ENCODE measurements around the gene GTPBP1. TPM values are rescaled to one million over a fixed set of nuclear protein-coding genes. Genes with fewer than 3 reads are reported as not detected.

GTPBP1 gene
- total and polyA plus RNA-seq, 2 donors: 27.8 to 30.8 TPM

- no peak overlapping the region for H3K4me3 ChIP-seq (ENCODE audit: low read depth, low read length)
Measured at GRCh38 chr22:38759005-38759404, 53.3 kb downstream of the GTPBP1 start.

GRCh38 chr22:38760477-38761201 lies 54.9 kb downstream of the GTPBP1 start:
- H3K27ac ChIP-seq (ENCODE audit: low read depth): no peak overlapping the region
- no peak for DNase-seq (ENCODE audit: extremely low spot score)
- H3K36me3 ChIP-seq (ENCODE audit: insufficient read depth): no peaks in the 10 kb centered on the region
- no peaks in the 10 kb centered on the region for H3K4me1 ChIP-seq (ENCODE audit: insufficient read depth)
- 77% methylated on average over 12 of the region's 12 CpGs for WGBS
- no peak overlapping the region for H3K4me3 ChIP-seq (ENCODE audit: low read depth, low read length)

More at GRCh38 chr22:38759005-38759404, 53.3 kb downstream of the GTPBP1 start:
- no peaks in the 10 kb centered on the region for H3K4me1 ChIP-seq (ENCODE audit: insufficient read depth)
- WGBS: 82% methylated on average over 7 of the region's 7 CpGs
- H3K27ac ChIP-seq (ENCODE audit: low read depth): no peak overlapping the region
- DNase-seq (ENCODE audit: extremely low spot score): no peak
- H3K36me3 ChIP-seq (ENCODE audit: insufficient read depth): no peaks in the 10 kb centered on the region

- Histone ChIP-seq H3K4me3 (ENCODE audit: low read depth, low read length) (no peak overlapping the region), H3K27ac (ENCODE audit: low read depth) (no peak overlapping the region), H3K4me1 (ENCODE audit: insufficient read depth) (no peaks in the 10 kb centered on the region), H3K36me3 (ENCODE audit: insufficient read depth) (no peaks in the 10 kb centered on the region)
- 77% methylated on average over 20 of the region's 20 CpGs for WGBS
- no peak for DNase-seq (ENCODE audit: extremely low spot score)
Measured at GRCh38 chr22:38761202-38762162, 55.7 kb downstream of the GTPBP1 start.

GRCh38 chr22:38762551-38762983 lies 56.8 kb downstream of the GTPBP1 start:
- Histone ChIP-seq H3K27ac (ENCODE audit: low read depth) (no peak overlapping the region), H3K4me3 (ENCODE audit: low read depth, low read length) (no peak overlapping the region), H3K4me1 (ENCODE audit: insufficient read depth) (no peaks in the 10 kb centered on the region), H3K36me3 (ENCODE audit: insufficient read depth) (no peaks in the 10 kb centered on the region)
- no peak for DNase-seq (ENCODE audit: extremely low spot score)
- WGBS: 57% methylated on average over 11 of the region's 11 CpGs

- H3K36me3 ChIP-seq (ENCODE audit: insufficient read depth): no peaks in the 10 kb centered on the region
- no peaks in the 10 kb centered on the region for H3K4me1 ChIP-seq (ENCODE audit: insufficient read depth)
- H3K4me3 ChIP-seq (ENCODE audit: low read depth, low read length): no peak overlapping the region
- 48% methylated on average over 14 of the region's 14 CpGs for WGBS
- DNase-seq (ENCODE audit: extremely low spot score): no peak
- no peak overlapping the region for H3K27ac ChIP-seq (ENCODE audit: low read depth)
Measured at GRCh38 chr22:38766076-38766777, 60.5 kb downstream of the GTPBP1 start.

GRCh38 chr22:38767313-38767712 lies 61.6 kb downstream of the GTPBP1 start:
- Histone ChIP-seq H3K27ac (ENCODE audit: low read depth) (no peak overlapping the region), H3K4me3 (ENCODE audit: low read depth, low read length) (no peak overlapping the region), H3K36me3 (ENCODE audit: insufficient read depth) (no peaks in the 10 kb centered on the region), H3K4me1 (ENCODE audit: insufficient read depth) (no peaks in the 10 kb centered on the region)
- WGBS: 81% methylated on average over 9 of the region's 9 CpGs
- no peak for DNase-seq (ENCODE audit: extremely low spot score)

GRCh38 chr22:38768036-38768435 lies 62.3 kb downstream of the GTPBP1 start:
- Histone ChIP-seq H3K4me3 (ENCODE audit: low read depth, low read length) (no peak overlapping the region), H3K4me1 (ENCODE audit: insufficient read depth) (no peaks in the 10 kb centered on the region), H3K27ac (ENCODE audit: low read depth) (no peak overlapping the region), H3K36me3 (ENCODE audit: insufficient read depth) (no peaks in the 10 kb centered on the region)
- 93% methylated on average over 11 of the region's 11 CpGs for WGBS
- DNase-seq (ENCODE audit: extremely low spot score): no peak

GRCh38 chr22:38770257-38770949 lies 64.7 kb downstream of the GTPBP1 start:
- no peaks in the 10 kb centered on the region for H3K36me3 ChIP-seq (ENCODE audit: insufficient read depth)
- no peak overlapping the region for H3K4me3 ChIP-seq (ENCODE audit: low read depth, low read length)
- WGBS: 92% methylated on average over 16 of the region's 16 CpGs
- no peaks in the 10 kb centered on the region for H3K4me1 ChIP-seq (ENCODE audit: insufficient read depth)
- H3K27ac ChIP-seq (ENCODE audit: low read depth): no peak overlapping the region
- DNase-seq (ENCODE audit: extremely low spot score): no peak

GRCh38 chr22:38772623-38772873 lies 66.8 kb downstream of the GTPBP1 start:
- Histone ChIP-seq H3K27ac (ENCODE audit: low read depth) (no peak overlapping the region), H3K36me3 (ENCODE audit: insufficient read depth) (no peaks in the 10 kb centered on the region), H3K4me1 (ENCODE audit: insufficient read depth) (no peaks in the 10 kb centered on the region), H3K4me3 (ENCODE audit: low read depth, low read length) (no peak overlapping the region)
- DNase-seq (ENCODE audit: extremely low spot score): no peak
- WGBS: 84% methylated on average over 8 of the region's 8 CpGs

- Histone ChIP-seq H3K4me1 (ENCODE audit: insufficient read depth) (no peaks in the 10 kb centered on the region), H3K4me3 (ENCODE audit: low read depth, low read length) (no peak overlapping the region), H3K36me3 (ENCODE audit: insufficient read depth) (no peaks in the 10 kb centered on the region), H3K27ac (ENCODE audit: low read depth) (no peak overlapping the region)
- 95% methylated on average over 4 of the region's 4 CpGs for WGBS
- no peak for DNase-seq (ENCODE audit: extremely low spot score)
Measured at GRCh38 chr22:38773363-38773946, 67.7 kb downstream of the GTPBP1 start.

GRCh38 chr22:38774496-38775166 lies 68.9 kb downstream of the GTPBP1 start:
- WGBS: 77% methylated on average over 11 of the region's 11 CpGs
- H3K27ac ChIP-seq (ENCODE audit: low read depth): no peak overlapping the region

GRCh38 chr22:38775656-38776055 lies 69.9 kb downstream of the GTPBP1 start:
- Histone ChIP-seq H3K4me3 (ENCODE audit: low read depth, low read length) (no peak overlapping the region), H3K27ac (ENCODE audit: low read depth) (no peak overlapping the region), H3K36me3 (ENCODE audit: insufficient read depth) (no peaks in the 10 kb centered on the region), H3K4me1 (ENCODE audit: insufficient read depth) (no peaks in the 10 kb centered on the region)
- DNase-seq (ENCODE audit: extremely low spot score): no peak
- WGBS: 70% methylated on average over 13 of the region's 13 CpGs

More at GRCh38 chr22:38774496-38775166, 68.9 kb downstream of the GTPBP1 start:
- Histone ChIP-seq H3K4me1 (ENCODE audit: insufficient read depth) (no peaks in the 10 kb centered on the region), H3K4me3 (ENCODE audit: low read depth, low read length) (no peak overlapping the region), H3K36me3 (ENCODE audit: insufficient read depth) (no peaks in the 10 kb centered on the region)
- DNase-seq (ENCODE audit: extremely low spot score): no peak

Data from urinary bladder (tissue), 4 donors.